ENCODE results near the gene CLPTM1L.

DNA sequence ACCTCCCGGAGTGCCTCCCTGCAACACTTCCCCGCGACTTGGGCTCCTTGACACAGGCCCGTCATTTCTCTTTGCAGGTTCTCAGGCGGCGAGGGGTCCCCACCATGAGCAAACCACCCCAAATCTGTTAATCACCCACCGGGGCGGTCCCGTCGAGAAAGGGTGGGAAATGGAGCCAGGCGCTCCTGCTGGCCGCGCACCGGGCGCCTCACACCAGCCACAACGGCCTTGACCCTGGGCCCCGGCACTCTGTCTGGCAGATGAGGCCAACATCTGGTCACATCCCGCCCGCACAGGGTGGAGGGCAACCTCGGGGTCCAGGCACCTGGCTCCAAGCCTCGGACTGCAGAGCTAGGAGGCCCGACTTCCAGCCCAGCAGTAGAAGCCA, 49.3 kb downstream of the CLPTM1L start:
- TF ChIP-seq, protein P1, sequence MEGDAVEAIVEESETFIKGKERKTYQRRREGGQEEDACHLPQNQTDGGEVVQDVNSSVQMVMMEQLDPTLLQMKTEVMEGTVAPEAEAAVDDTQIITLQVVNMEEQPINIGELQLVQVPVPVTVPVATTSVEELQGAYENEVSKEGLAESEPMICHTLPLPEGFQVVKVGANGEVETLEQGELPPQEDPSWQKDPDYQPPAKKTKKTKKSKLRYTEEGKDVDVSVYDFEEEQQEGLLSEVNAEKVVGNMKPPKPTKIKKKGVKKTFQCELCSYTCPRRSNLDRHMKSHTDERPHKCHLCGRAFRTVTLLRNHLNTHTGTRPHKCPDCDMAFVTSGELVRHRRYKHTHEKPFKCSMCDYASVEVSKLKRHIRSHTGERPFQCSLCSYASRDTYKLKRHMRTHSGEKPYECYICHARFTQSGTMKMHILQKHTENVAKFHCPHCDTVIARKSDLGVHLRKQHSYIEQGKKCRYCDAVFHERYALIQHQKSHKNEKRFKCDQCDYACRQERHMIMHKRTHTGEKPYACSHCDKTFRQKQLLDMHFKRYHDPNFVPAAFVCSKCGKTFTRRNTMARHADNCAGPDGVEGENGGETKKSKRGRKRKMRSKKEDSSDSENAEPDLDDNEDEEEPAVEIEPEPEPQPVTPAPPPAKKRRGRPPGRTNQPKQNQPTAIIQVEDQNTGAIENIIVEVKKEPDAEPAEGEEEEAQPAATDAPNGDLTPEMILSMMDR (IDR thresholded peaks at IDR 0.05) = no peak
- TF ChIP-seq POLR2A (IDR thresholded peaks at IDR 0.05) (no peak), POLR2AphosphoS5 (IDR thresholded peaks at IDR 0.05) (no peak)

All from transverse colon (tissue), 4 donors.